Erythroblast (primary cell): ENCODE results near the gene CGNL1.

Experiments
- GATA1 ChIP-seq: IDR thresholded peaks from 2 replicates; pipeline ENCODE4 v1.6.1; 2011; ENCODE audit warnings: low read depth, mild to moderate bottlenecking, control low read depth, low read length, moderate library complexity
- POLR2A ChIP-seq: IDR thresholded peaks from 2 replicates; pipeline ENCODE4 v1.6.1; 2011; ENCODE audit warnings: mild to moderate bottlenecking, low read length

DNA sequence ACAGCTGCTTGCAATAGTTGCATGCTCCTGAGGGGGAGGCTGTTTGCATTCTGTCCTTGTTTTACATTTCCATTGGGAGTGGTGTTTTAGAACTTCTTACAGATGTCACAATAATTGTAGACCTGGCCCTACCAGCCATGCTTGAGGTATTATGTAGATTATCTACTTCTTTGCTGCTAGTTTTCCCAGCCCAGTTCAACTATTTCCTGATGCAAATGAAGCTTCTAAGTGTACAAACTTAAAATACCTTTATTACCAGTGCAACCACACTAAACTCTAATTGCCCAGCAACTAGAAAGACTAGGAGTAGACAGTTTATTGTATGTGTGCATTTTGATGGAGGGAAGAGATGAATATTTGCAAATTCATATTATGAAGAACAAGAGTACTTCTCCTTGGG, 110.5 kb downstream of the CGNL1 start:
- TF ChIP-seq POLR2A (no peak), GATA1 (no peak)
